Measurements from ENCODE around the gene GMPR2.

DNA sequence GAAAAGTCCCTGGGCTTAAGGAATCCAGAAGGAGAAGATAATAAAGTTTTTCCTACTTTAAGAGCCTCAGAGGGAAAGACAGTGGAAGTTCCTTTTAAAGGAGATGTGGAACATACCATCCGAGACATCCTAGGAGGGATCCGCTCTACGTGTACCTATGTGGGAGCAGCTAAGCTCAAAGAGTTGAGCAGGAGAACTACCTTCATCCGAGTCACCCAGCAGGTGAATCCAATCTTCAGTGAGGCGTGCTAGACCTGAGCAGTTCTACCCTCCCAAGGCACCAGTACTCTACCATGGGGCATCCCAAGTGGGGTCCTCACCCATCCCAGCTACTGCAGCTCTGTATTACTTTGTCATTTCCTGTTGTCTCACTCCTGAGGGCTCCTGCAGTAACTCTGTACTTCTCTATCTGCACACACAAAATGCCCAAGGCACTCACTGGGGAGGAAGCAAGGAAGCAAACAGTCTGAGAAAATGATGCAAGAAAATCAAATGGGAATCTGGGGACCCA is 5.9 kb downstream of the GMPR2 start:
- TF ChIP-seq POLR2A (IDR thresholded peaks at IDR 0.05): no peak
- TF ChIP-seq, protein P1, sequence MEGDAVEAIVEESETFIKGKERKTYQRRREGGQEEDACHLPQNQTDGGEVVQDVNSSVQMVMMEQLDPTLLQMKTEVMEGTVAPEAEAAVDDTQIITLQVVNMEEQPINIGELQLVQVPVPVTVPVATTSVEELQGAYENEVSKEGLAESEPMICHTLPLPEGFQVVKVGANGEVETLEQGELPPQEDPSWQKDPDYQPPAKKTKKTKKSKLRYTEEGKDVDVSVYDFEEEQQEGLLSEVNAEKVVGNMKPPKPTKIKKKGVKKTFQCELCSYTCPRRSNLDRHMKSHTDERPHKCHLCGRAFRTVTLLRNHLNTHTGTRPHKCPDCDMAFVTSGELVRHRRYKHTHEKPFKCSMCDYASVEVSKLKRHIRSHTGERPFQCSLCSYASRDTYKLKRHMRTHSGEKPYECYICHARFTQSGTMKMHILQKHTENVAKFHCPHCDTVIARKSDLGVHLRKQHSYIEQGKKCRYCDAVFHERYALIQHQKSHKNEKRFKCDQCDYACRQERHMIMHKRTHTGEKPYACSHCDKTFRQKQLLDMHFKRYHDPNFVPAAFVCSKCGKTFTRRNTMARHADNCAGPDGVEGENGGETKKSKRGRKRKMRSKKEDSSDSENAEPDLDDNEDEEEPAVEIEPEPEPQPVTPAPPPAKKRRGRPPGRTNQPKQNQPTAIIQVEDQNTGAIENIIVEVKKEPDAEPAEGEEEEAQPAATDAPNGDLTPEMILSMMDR (IDR thresholded peaks at IDR 0.05): no peak

Data from thyroid gland (tissue), 4 donors.